Measurements from ENCODE around the gene TCF12. TPM values are rescaled to one million over a fixed set of nuclear protein-coding genes. Genes with fewer than 3 reads are reported as not detected.
A peak's percentile ranks its signal among the peaks of the same experiment; 100 is the strongest.

Gene TCF12
- total RNA-seq, 1 donor from 2014 or later = 88.6 TPM

GRCh38 chr15:57308170-57308545 lies 389.7 kb downstream of the TCF12 start:
- DNase-seq (ENCODE audit: extremely low read depth, low read depth, low spot score) = no peak

GRCh38 chr15:57309856-57310760 lies 391.7 kb downstream of the TCF12 start:
- DNase-seq (ENCODE audit: extremely low read depth, low read depth, low spot score) = no peak

GRCh38 chr15:57310876-57311275 lies 392.4 kb downstream of the TCF12 start:
- DNase-seq (ENCODE audit: extremely low read depth, low read depth, low spot score) = no peak

- no peak for DNase-seq (ENCODE audit: extremely low read depth, low read depth, low spot score)
These were observed 393.5 kb downstream of the TCF12 start for GRCh38 chr15:57312006-57312317.

GRCh38 chr15:57312318-57313133 lies 394.1 kb downstream of the TCF12 start:
- no peak for DNase-seq (ENCODE audit: extremely low read depth, low read depth, low spot score)

- DNase-seq (ENCODE audit: extremely low read depth, low read depth, low spot score) = no peak
These were observed 394.7 kb downstream of the TCF12 start for GRCh38 chr15:57313134-57313483.

GRCh38 chr15:57314221-57314620 lies 395.8 kb downstream of the TCF12 start:
- DNase-seq (ENCODE audit: extremely low read depth, low read depth, low spot score) = no peak

GRCh38 chr15:57316451-57316850 lies 398.0 kb downstream of the TCF12 start:
- DNase-seq (ENCODE audit: extremely low read depth, low read depth, low spot score) = no peak

GRCh38 chr15:57319226-57319918 lies 400.9 kb downstream of the TCF12 start:
- DNase-seq (ENCODE audit: extremely low read depth, low read depth, low spot score) = no peak

GRCh38 chr15:57319919-57320560 lies 401.6 kb downstream of the TCF12 start:
- DNase-seq (ENCODE audit: extremely low read depth, low read depth, low spot score) = no peak

GRCh38 chr15:57320631-57321220 lies 402.3 kb downstream of the TCF12 start:
- DNase-seq (ENCODE audit: extremely low read depth, low read depth, low spot score) = peak; percentile 83

GRCh38 chr15:57321485-57321884 lies 403.0 kb downstream of the TCF12 start:
- no peak for DNase-seq (ENCODE audit: extremely low read depth, low read depth, low spot score)

- DNase-seq (ENCODE audit: extremely low read depth, low read depth, low spot score) = no peak
These were observed 403.6 kb downstream of the TCF12 start for GRCh38 chr15:57321973-57322601.

- no peak for DNase-seq (ENCODE audit: extremely low read depth, low read depth, low spot score)
These were observed 404.3 kb downstream of the TCF12 start for GRCh38 chr15:57322602-57323250.

GRCh38 chr15:57323299-57323805 lies 404.9 kb downstream of the TCF12 start:
- DNase-seq (ENCODE audit: extremely low read depth, low read depth, low spot score) = no peak

GRCh38 chr15:57323806-57324589 lies 405.6 kb downstream of the TCF12 start:
- no peak for DNase-seq (ENCODE audit: extremely low read depth, low read depth, low spot score)

- DNase-seq (ENCODE audit: extremely low read depth, low read depth, low spot score) = no peak
These were observed 406.1 kb downstream of the TCF12 start for GRCh38 chr15:57324590-57324890.

GRCh38 chr15:57324944-57325679 lies 406.7 kb downstream of the TCF12 start:
- DNase-seq (ENCODE audit: extremely low read depth, low read depth, low spot score) = no peak

Data from glomerular endothelial cell (primary cell).